GM08714 (cell line): ENCODE data around the gene RLIM.

Source experiments
- H3K4me3 ChIP-seq: fragments of 200-500 bp; sonication (Bioruptor generic); 2 replicates; pipeline ENCODE4 v1.5.1; 2014; ENCODE audit warnings: mild to moderate bottlenecking, low read length, inconsistent platforms
- ZNF274 ChIP-seq: IDR thresholded peaks from 2 replicates; pipeline ENCODE4 v1.6.1; 2012; ENCODE audit warnings: mild to moderate bottlenecking, low read depth, low read length

RLIM gene

GRCh38 chrX:74550295-74550802 is 64.1 kb downstream of the RLIM start:
- no peak for TF ChIP-seq ZNF274
- H3K4me3 ChIP-seq = no peak overlapping the region

GRCh38 chrX:74546984-74547383 is 67.4 kb downstream of the RLIM start:
- no peak overlapping the region for H3K4me3 ChIP-seq
- TF ChIP-seq ZNF274 = no peak

GRCh38 chrX:74545880-74546523 is 68.4 kb downstream of the RLIM start:
- H3K4me3 ChIP-seq = no peak overlapping the region
- no peak for TF ChIP-seq ZNF274

GRCh38 chrX:74540635-74541249 is 73.7 kb downstream of the RLIM start:
- TF ChIP-seq ZNF274 = no peak
- no peak overlapping the region for H3K4me3 ChIP-seq

- TF ChIP-seq ZNF274 = no peak
- peak overlapping the region; percentile 36; the same call in 1 of the 2 replicates for H3K4me3 ChIP-seq
Measured at GRCh38 chrX:74536832-74537371, 77.5 kb downstream of the RLIM start.

- no peak for TF ChIP-seq ZNF274
- peak overlapping the region; percentile 36; the same call in 1 of the 2 replicates for H3K4me3 ChIP-seq
Measured at GRCh38 chrX:74536152-74536831, 78.1 kb downstream of the RLIM start.

- no peak for TF ChIP-seq ZNF274
- H3K4me3 ChIP-seq = peak overlapping the region; percentile 36; the same call in 1 of the 2 replicates
Measured at GRCh38 chrX:74535408-74536151, 78.8 kb downstream of the RLIM start.
